ENCODE data around the gene DDX4.

GRCh38 chr5:55829956-55830355 lies 92.1 kb downstream of the DDX4 start:
- TF ChIP-seq CTCF (IDR thresholded peaks at IDR 0.05): no peak
- TF ChIP-seq POLR2A (IDR thresholded peaks at IDR 0.05): no peak

All from thyroid gland (tissue), 4 donors.